Lung (tissue), 12 donors: Measurements from ENCODE around the gene ID4. TPM values are rescaled to one million over a fixed set of nuclear protein-coding genes. Genes with fewer than 3 reads are reported as not detected.

ENCODE experiments used
- ATAC-seq: fragments of 200-7000 bp; cut with Tn5 transposase; one replicate; pipeline ENCODE4 v1.9.1; 2020; ENCODE audit warnings: moderate number of reproducible peaks; ENCODE audit not compliant: insufficient read depth, low FRiP score
- DNase-seq, 3 donors: peaks; one replicate each; pipeline ENCODE4 v3.0.0-alpha.2; 2013 to 2017
- H3K27ac ChIP-seq, 2 donors: one replicate each; pipeline ENCODE4 v1.5.1; 2013; ENCODE audit warnings: mild to moderate bottlenecking in 2 of 2, moderate library complexity in 2 of 2, control low read depth in 1 of 2, inconsistent platforms in 1 of 2, low read depth in 1 of 2, low read length in 1 of 2
- H3K27me3 ChIP-seq, 3 donors: one replicate each; pipeline ENCODE4 v1.5.1; 2013; ENCODE audit warnings: low read length in 2 of 3; ENCODE audit not compliant: control insufficient read depth in 3 of 3, insufficient read depth in 3 of 3
- H3K36me3 ChIP-seq, 4 donors: one replicate each; pipeline ENCODE4 v1.5.1; 2013; ENCODE audit warnings: low read length in 4 of 4, mild to moderate bottlenecking in 1 of 4, moderate library complexity in 1 of 4; ENCODE audit not compliant: control insufficient read depth in 4 of 4, insufficient read depth in 4 of 4
- H3K4me1 ChIP-seq, 5 donors: one replicate each; pipeline ENCODE4 v1.5.1; 2013; ENCODE audit warnings: low read length in 5 of 5, mild to moderate bottlenecking in 2 of 5, moderate library complexity in 1 of 5; ENCODE audit not compliant: control insufficient read depth in 5 of 5, insufficient read depth in 5 of 5
- H3K4me3 ChIP-seq: one replicate; pipeline ENCODE4 v1.5.1; 2013; ENCODE audit warnings: mild to moderate bottlenecking, control low read depth, moderate library complexity
- H3K9ac ChIP-seq, 2 donors: one replicate each; pipeline ENCODE4 v1.5.1; 2013; ENCODE audit warnings: low read length in 2 of 2, control low read depth in 1 of 2; ENCODE audit not compliant: insufficient read depth in 1 of 2
- H3K9me3 ChIP-seq, 4 donors: one replicate each; pipeline ENCODE4 v1.5.1; 2013; ENCODE audit warnings: low read length in 3 of 4, mild to moderate bottlenecking in 1 of 4, moderate library complexity in 1 of 4; ENCODE audit not compliant: control insufficient read depth in 4 of 4, insufficient read depth in 3 of 4
- whole genome bisulfite sequencing, 2 donors: extraction: QIAGEN DNeasy Blood & Tissue Kit; methylation state at CpG; one replicate each; pipeline ENCODE4 v1.1.7; 2013; 5-methylcytosine and 5-hydroxymethylcytosine counted together
- polyA plus RNA-seq, 2 donors: library from polyadenylated mRNA; stranded (reverse); fragments of 200-250 nt; gene quantifications; one replicate each; pipeline ENCODE4 v1.2.1, GENCODE V29; 2013
- total RNA-seq, 2 donors: library from RNA; depleted of rRNA in 1 of 2; stranded (reverse); fragments of >200 nt in 1 of 2; gene quantifications; one replicate each; pipeline ENCODE4 v1.2.1, GENCODE V29; 2014 to 2021
- TF ChIP-seq, protein P1 (sequence below): IDR thresholded peaks from 2 replicates; pipeline ENCODE4 v1.5.1; 2012; ENCODE audit warnings: mild to moderate bottlenecking; ENCODE audit errors: control extremely low read depth, extremely low read depth
- donor health status: control.
- donor health status: control.
- donor health status: Bipolar disorder and iron deficiency.
- donor health status: healthy.
- donor health status: DM: yes; HTN: yes; CAD: no.

Gene ID4
- total and polyA plus RNA-seq, 4 donors: 23.9 to 66.5 (median 39.2) TPM

DNA sequence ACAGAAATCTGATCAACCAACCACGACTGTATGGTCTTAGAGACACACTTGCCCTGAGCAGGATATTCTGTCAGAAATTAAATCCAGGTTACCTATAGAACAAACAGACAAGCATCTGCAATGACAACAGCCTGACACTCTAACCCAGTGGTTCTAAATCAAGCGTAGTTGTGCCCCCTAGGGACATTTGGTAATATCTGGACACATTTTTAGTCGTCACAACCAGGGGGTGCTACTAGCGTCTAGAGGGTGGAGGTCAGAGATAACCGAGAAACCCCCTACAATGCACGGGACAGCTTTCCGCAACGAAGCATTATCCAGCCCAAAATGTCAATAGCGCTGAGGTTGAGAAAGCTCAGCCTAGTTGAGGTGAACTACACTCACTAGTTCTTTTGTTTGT is 32.3 kb downstream of the ID4 start:
- no peak overlapping the region for H3K4me3 ChIP-seq
- no peak overlapping the region for H3K27ac ChIP-seq
- H3K9me3 ChIP-seq: no peaks in the 10 kb centered on the region
- H3K9ac ChIP-seq: no peak overlapping the region
- TF ChIP-seq, protein P1, sequence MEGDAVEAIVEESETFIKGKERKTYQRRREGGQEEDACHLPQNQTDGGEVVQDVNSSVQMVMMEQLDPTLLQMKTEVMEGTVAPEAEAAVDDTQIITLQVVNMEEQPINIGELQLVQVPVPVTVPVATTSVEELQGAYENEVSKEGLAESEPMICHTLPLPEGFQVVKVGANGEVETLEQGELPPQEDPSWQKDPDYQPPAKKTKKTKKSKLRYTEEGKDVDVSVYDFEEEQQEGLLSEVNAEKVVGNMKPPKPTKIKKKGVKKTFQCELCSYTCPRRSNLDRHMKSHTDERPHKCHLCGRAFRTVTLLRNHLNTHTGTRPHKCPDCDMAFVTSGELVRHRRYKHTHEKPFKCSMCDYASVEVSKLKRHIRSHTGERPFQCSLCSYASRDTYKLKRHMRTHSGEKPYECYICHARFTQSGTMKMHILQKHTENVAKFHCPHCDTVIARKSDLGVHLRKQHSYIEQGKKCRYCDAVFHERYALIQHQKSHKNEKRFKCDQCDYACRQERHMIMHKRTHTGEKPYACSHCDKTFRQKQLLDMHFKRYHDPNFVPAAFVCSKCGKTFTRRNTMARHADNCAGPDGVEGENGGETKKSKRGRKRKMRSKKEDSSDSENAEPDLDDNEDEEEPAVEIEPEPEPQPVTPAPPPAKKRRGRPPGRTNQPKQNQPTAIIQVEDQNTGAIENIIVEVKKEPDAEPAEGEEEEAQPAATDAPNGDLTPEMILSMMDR: no peak
- DNase-seq (no peak), ATAC-seq (no peak)
- WGBS, 2 donors: 84 to 85% methylated on average over 9 of the region's 9 CpGs
- H3K36me3 ChIP-seq: no peaks in the 10 kb centered on the region
- peaks cover 0 to 4% (median 3%) of the 10 kb centered on the region in 3 donors for H3K27me3 ChIP-seq
- no peaks in the 10 kb centered on the region for H3K4me1 ChIP-seq

DNA sequence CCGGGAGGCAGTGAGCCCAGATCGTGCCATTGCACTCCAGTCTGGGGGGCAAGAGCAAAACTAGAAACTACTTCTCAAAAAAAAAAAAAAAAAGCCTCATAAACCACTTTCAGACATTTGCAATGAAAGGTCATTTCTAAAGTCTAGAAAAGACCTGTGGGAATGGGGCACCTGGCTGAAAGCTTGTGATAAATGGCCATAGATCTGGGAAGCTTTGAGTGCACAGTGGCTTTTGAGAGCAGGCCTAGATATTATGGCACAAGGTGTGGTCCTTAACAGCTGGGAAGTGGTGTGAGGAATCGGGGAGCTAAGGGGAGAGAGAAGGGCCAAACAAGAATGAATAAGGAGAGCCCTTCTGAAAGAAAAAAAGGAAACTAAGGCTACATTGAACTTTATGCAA is 33.2 kb downstream of the ID4 start:
- H3K4me3 ChIP-seq: no peak overlapping the region
- H3K27ac ChIP-seq: no peak overlapping the region
- ATAC-seq: no peak
- TF ChIP-seq, protein P1: no peak
- H3K9ac ChIP-seq: no peak overlapping the region
- H3K27me3 ChIP-seq: peaks cover 0 to 3% (median 3%) of the 10 kb centered on the region in 3 donors
- no peaks in the 10 kb centered on the region for H3K4me1 ChIP-seq
- no peak for DNase-seq
- no peaks in the 10 kb centered on the region for H3K9me3 ChIP-seq
- WGBS, 2 donors: 90 to 91% methylated on average over 3 of the region's 3 CpGs
- no peaks in the 10 kb centered on the region for H3K36me3 ChIP-seq

DNA sequence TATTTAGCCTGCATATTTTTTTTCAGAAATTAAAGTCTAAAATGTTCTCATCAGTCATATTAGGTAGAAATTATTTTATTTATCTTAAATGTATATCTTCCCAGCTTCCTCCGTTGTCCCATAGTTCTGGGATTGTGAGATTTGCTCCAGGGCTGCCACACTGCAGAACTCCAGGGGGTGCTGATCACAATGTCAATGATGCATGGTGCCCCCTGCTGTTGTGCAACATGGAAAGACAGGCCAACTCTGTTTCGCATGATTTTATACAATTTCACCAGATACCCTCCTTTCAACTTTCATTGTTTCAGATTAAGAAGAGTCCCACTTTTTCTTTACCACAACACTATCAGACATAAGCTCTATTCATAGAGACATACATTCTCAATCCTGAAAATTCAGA is 35.9 kb downstream of the ID4 start:
- 65 to 74% methylated on average over 2 of the region's 2 CpGs for WGBS, 2 donors
- Histone ChIP-seq H3K27me3 (no peaks in the 10 kb centered on the region), H3K36me3 (no peaks in the 10 kb centered on the region), H3K9me3 (no peaks in the 10 kb centered on the region), H3K4me3 (no peak overlapping the region), H3K9ac (no peak overlapping the region), H3K4me1 (no peaks in the 10 kb centered on the region), H3K27ac (no peak overlapping the region)
- ATAC-seq (no peak), DNase-seq (no peak)
- TF ChIP-seq, protein P1: no peak

DNA sequence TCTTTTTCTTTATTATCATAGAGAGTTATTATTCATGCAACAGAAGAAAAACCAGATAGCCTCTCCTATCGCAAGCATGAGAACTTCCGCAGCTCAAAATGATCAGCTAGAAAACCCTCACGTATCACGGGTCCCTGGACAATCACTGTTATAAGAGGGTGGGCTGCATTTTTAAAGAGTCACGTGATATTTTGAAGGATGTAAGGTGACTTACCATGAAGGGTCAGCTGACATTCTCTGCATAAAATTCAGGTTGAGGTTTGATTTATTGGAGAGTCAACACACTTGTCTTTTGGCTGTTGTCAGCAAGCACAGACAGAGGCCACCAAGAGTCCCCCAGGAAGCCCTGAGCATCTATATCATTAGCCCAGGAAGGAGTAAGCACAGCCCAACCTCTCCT is 39.5 kb downstream of the ID4 start:
- no peak for ATAC-seq
- no peaks in the 10 kb centered on the region for H3K9me3 ChIP-seq
- H3K36me3 ChIP-seq: no peaks in the 10 kb centered on the region
- no peaks in the 10 kb centered on the region for H3K4me1 ChIP-seq
- no peak overlapping the region for H3K27ac ChIP-seq
- 88 to 89% methylated on average over 5 of the region's 5 CpGs for WGBS, 2 donors
- no peaks in the 10 kb centered on the region for H3K27me3 ChIP-seq
- TF ChIP-seq, protein P1: no peak
- no peak overlapping the region for H3K4me3 ChIP-seq
- no peak overlapping the region for H3K9ac ChIP-seq
- DNase-seq: no peak
